Kidney (tissue), 14 donors: ENCODE data around the gene MRNIP. TPM values are rescaled to one million over a fixed set of nuclear protein-coding genes. Genes with fewer than 3 reads are reported as not detected.

ENCODE experiments used
- DNase-seq, 5 donors: peaks; one replicate each; pipeline ENCODE4 v3.0.0-alpha.2; 2013 to 2020
- FAIRE-seq: peaks from 2 replicates; lab custom pipeline; 2012; peaks lifted over from hg19 to GRCh38; lab: Jason Lieb, UNC
- H3K27ac ChIP-seq, 2 donors: one replicate each; pipeline ENCODE4 v1.7.0; 2013; ENCODE audit warnings: low read depth in 2 of 2, low read length in 2 of 2, inconsistent platforms in 1 of 2
- H3K27me3 ChIP-seq: one replicate; pipeline ENCODE4 v1.7.1; 2013; ENCODE audit warnings: low read length, inconsistent platforms; ENCODE audit not compliant: control insufficient read depth, insufficient read depth
- H3K36me3 ChIP-seq, 3 donors: one replicate each; pipeline versions ENCODE4 v1.7.0 to v1.7.1; 2013; ENCODE audit warnings: low read length in 3 of 3, control low read depth in 1 of 3, inconsistent platforms in 1 of 3; ENCODE audit not compliant: insufficient read depth in 3 of 3, control insufficient read depth in 2 of 3
- H3K4me1 ChIP-seq, 3 donors: one replicate each; pipeline versions ENCODE4 v1.7.0 to v1.7.1; 2013; ENCODE audit warnings: low read length in 3 of 3, inconsistent platforms in 1 of 3, low read depth in 1 of 3; ENCODE audit not compliant: control insufficient read depth in 2 of 3, insufficient read depth in 2 of 3
- H3K4me3 ChIP-seq, 3 donors: one replicate each; pipeline versions ENCODE4 v1.7.0 to v1.8.1; 2013; ENCODE audit warnings: low read length in 3 of 3, control low read depth in 1 of 3, inconsistent platforms in 1 of 3
- H3K9ac ChIP-seq, 3 donors: one replicate each; pipeline versions ENCODE4 v1.7.0 to v1.7.1; 2013; ENCODE audit warnings: low read length in 3 of 3, control low read depth in 1 of 3, inconsistent platforms in 1 of 3
- H3K9me3 ChIP-seq, 3 donors: one replicate each; pipeline versions ENCODE4 v1.7.0 to v1.7.1; 2013; ENCODE audit warnings: low read length in 3 of 3, control low read depth in 1 of 3, inconsistent platforms in 1 of 3; ENCODE audit not compliant: control insufficient read depth in 2 of 3, insufficient read depth in 1 of 3
- intact Hi-C: fragments of 100-400 bp; cut with DNase I; formaldehyde crosslinking; loops from one replicate; pipeline ENCODE4 v1.11.1; 2022
- polyA plus RNA-seq: library from polyadenylated mRNA; stranded (reverse); fragments of 350-450 nt; fragmentation: Illumina TruSeq; extraction: RNeasy Lipid Tissue Mini Kit (QIAGEN cat#74804); gene quantifications from one replicate; pipeline ENCODE4 v1.2.3, GENCODE V29; 2014; ENCODE audit warnings: low read depth, low replicate concordance; ENCODE audit not compliant: insufficient read depth
- total RNA-seq: library from RNA; stranded (reverse); fragmentation: NEBNext Ultra II Directional; extraction: Animal tissue kit (Norgen Biotek cat#: 25700); gene quantifications from one replicate; pipeline ENCODE4 v1.2.1, GENCODE V29; 2021
- TF ChIP-seq, protein P1 (sequence below): IDR thresholded peaks from 3 replicates; pipeline ENCODE4 v1.5.1; 2012; ENCODE audit warnings: mild to moderate bottlenecking, moderate library complexity, borderline replicate concordance; ENCODE audit not compliant: insufficient read depth; ENCODE audit errors: extremely low read depth
- donor health status: control.
- donor health status: control.
- donor health status: control.
- donor health status: control.
- donor health status: control.
- donor health status: DM: yes; HTN: yes; CAD: no.
- donor health status: Normal renal cell carcinoma (clear cell type).

The MRNIP gene
- total and polyA plus RNA-seq, 2 donors from 2014 or later: 25.3 to 36.6 TPM

- FAIRE-seq: no peak
- DNase-seq: no peak
- H3K27ac ChIP-seq: no peak overlapping the region
- no peak overlapping the region for H3K9ac ChIP-seq
- H3K36me3 ChIP-seq: peaks cover 2 to 17% (median 8%) of the 10 kb centered on the region in 3 donors
- H3K4me3 ChIP-seq: no peak overlapping the region
- intact Hi-C loops: no loop called here
- H3K4me1 ChIP-seq: peaks cover 0 to 2% (median 0%) of the 10 kb centered on the region in 3 donors
- H3K27me3 ChIP-seq: no peaks in the 10 kb centered on the region
- no peaks in the 10 kb centered on the region for H3K9me3 ChIP-seq
- TF ChIP-seq, protein P1, sequence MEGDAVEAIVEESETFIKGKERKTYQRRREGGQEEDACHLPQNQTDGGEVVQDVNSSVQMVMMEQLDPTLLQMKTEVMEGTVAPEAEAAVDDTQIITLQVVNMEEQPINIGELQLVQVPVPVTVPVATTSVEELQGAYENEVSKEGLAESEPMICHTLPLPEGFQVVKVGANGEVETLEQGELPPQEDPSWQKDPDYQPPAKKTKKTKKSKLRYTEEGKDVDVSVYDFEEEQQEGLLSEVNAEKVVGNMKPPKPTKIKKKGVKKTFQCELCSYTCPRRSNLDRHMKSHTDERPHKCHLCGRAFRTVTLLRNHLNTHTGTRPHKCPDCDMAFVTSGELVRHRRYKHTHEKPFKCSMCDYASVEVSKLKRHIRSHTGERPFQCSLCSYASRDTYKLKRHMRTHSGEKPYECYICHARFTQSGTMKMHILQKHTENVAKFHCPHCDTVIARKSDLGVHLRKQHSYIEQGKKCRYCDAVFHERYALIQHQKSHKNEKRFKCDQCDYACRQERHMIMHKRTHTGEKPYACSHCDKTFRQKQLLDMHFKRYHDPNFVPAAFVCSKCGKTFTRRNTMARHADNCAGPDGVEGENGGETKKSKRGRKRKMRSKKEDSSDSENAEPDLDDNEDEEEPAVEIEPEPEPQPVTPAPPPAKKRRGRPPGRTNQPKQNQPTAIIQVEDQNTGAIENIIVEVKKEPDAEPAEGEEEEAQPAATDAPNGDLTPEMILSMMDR: no peak
Measured at GRCh38 chr5:179866241-179867078, 7.8 kb upstream of the MRNIP start.

DNA sequence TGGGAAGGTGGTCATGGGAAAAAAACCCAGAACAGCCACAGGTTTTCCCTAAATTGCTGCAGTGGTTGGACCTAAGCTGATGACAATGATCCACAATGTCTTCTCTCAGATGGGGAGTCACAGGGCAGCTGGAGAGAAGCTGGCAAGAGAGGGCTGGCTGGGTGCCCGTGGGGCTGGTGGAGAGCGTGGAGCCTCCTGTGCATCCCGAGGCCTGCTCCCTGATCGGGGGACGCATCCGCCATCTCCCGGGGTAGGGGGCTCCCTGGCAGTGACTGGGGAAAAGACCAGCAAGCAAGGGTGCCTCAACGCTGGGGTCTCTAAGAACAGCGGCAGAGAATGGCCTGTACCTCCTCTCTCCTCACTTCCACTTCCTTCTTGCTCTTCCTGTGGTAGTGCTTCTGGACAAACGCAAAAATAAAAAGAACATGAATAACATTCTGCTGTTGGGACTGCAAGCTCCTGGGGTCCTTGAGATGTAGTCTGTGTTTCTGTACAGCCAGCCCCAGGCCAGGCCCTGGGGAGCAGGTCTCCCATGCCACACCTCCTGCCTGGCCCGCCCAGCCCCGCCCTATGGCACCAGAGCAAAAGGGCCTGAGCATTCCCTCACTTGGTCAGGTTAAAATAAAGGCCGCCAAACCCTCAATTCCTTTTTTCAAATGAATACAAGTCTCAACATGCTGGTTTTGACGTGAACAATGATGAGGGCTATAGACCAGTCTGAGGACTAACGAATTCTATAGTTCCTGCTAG, 7.0 kb upstream of the MRNIP start:
- Histone ChIP-seq H3K9ac (no peak overlapping the region), H3K27me3 (no peaks in the 10 kb centered on the region), H3K9me3 (no peaks in the 10 kb centered on the region), H3K36me3 (peaks cover 2 to 17% (median 8%) of the 10 kb centered on the region in 3 donors), H3K4me1 (peaks cover 0 to under 1% (median 0%) of the 10 kb centered on the region in 3 donors), H3K27ac (no peak overlapping the region), H3K4me3 (no peak overlapping the region)
- intact Hi-C loops: no loop called here
- TF ChIP-seq, protein P1: no peak
- DNase-seq: no peak
- no peak for FAIRE-seq

DNA sequence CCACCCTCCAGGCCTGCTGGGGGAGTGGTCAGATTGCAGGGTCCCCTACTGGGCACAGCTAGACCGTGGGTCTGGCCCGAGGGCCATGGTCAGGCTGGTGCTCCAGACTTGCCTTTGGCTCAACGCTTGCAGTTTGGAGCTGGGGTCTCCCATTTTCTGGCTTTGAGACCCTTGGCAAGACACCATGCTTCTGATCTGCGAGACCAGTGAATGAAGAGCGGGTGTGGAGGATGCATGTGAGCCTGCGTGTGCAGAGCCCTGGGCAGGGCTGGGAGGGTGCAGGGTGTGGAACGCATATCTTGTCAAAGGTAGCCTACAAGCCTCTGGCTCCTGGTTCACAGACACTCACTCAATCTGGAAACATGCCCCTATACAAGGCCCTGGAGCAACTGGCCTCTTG, 6.1 kb upstream of the MRNIP start:
- H3K4me1 ChIP-seq: peaks cover 0 to 3% (median 0%) of the 10 kb centered on the region in 3 donors
- no peaks in the 10 kb centered on the region for H3K27me3 ChIP-seq
- H3K27ac ChIP-seq: no peak overlapping the region
- TF ChIP-seq, protein P1: no peak
- DNase-seq (no peak), FAIRE-seq (no peak)
- peaks cover 2 to 17% (median 8%) of the 10 kb centered on the region in 3 donors for H3K36me3 ChIP-seq
- no peaks in the 10 kb centered on the region for H3K9me3 ChIP-seq
- intact Hi-C loops: no loop called here
- H3K9ac ChIP-seq: no peak overlapping the region
- H3K4me3 ChIP-seq: no peak overlapping the region
